ENCODE measurements around the gene SDK2. TPM values are rescaled to one million over a fixed set of nuclear protein-coding genes. Genes with fewer than 3 reads are reported as not detected.

The SDK2 gene
- total RNA-seq, 1 donor from 2014 or later: 11.2 TPM

- Histone ChIP-seq H3K36me3 (ENCODE audit: insufficient read depth, low read length) (peaks cover 2% of the 10 kb centered on the region), H3K27me3 (ENCODE audit: insufficient read depth, low read length) (no peaks in the 10 kb centered on the region), H3K79me2 (ENCODE audit: insufficient read depth, low read length) (peaks cover 63% of the 10 kb centered on the region), H3K9ac (ENCODE audit: low read length) (no peak overlapping the region), H3K27ac (ENCODE audit: low read depth, low read length) (no peak overlapping the region), H3K4me1 (ENCODE audit: insufficient read depth, low read length) (peaks cover 46% of the 10 kb centered on the region), H3K4me3 (ENCODE audit: insufficient read depth, low read depth, low read length) (no peak overlapping the region), H4K20me1 (ENCODE audit: insufficient read depth, low read length) (peaks cover 78% of the 10 kb centered on the region), H3K9me3 (ENCODE audit: insufficient read depth, low read depth, low read length) (no peaks in the 10 kb centered on the region), H2AFZ (ENCODE audit: low read depth, low read length) (no peak overlapping the region), H3K4me2 (ENCODE audit: low read length) (peak overlapping the region; percentile 66)
- H3K27ac Mint-ChIP-seq (ENCODE audit: unreplicated experiment): peak overlapping the region; percentile 42
- FAIRE-seq: no peak
- peaks cover 34% of the 10 kb centered on the region for H3K4me1 Mint-ChIP-seq (ENCODE audit: low read depth, unreplicated experiment)
- no peak overlapping the region for H3K4me3 Mint-ChIP-seq (ENCODE audit: unreplicated experiment)
- peak; percentile 60 for DNase-seq (ENCODE audit: low read depth)
- peaks cover 3% of the 10 kb centered on the region for H3K27me3 Mint-ChIP-seq (ENCODE audit: low read depth, unreplicated experiment)
- TF ChIP-seq, protein P1, sequence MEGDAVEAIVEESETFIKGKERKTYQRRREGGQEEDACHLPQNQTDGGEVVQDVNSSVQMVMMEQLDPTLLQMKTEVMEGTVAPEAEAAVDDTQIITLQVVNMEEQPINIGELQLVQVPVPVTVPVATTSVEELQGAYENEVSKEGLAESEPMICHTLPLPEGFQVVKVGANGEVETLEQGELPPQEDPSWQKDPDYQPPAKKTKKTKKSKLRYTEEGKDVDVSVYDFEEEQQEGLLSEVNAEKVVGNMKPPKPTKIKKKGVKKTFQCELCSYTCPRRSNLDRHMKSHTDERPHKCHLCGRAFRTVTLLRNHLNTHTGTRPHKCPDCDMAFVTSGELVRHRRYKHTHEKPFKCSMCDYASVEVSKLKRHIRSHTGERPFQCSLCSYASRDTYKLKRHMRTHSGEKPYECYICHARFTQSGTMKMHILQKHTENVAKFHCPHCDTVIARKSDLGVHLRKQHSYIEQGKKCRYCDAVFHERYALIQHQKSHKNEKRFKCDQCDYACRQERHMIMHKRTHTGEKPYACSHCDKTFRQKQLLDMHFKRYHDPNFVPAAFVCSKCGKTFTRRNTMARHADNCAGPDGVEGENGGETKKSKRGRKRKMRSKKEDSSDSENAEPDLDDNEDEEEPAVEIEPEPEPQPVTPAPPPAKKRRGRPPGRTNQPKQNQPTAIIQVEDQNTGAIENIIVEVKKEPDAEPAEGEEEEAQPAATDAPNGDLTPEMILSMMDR (IDR thresholded peaks at IDR 0.05; ENCODE audit: insufficient read depth, low read depth, low read length): no peak
- TF ChIP-seq EZH2 (IDR thresholded peaks at IDR 0.05; ENCODE audit: insufficient read depth, low read length): no peak
- H3K9me3 Mint-ChIP-seq (ENCODE audit: unreplicated experiment): no peaks in the 10 kb centered on the region
- peaks cover 6% of the 10 kb centered on the region for H3K36me3 Mint-ChIP-seq (ENCODE audit: low read depth, unreplicated experiment)
Observed at GRCh38 chr17:73286863-73287296, 357.4 kb downstream of the SDK2 start.

- Mint-ChIP-seq H3K36me3 (ENCODE audit: low read depth, unreplicated experiment) (peaks cover 6% of the 10 kb centered on the region), H3K4me1 (ENCODE audit: low read depth, unreplicated experiment) (peaks cover 27% of the 10 kb centered on the region), H3K9me3 (ENCODE audit: unreplicated experiment) (no peaks in the 10 kb centered on the region), H3K27me3 (ENCODE audit: low read depth, unreplicated experiment) (peaks cover 3% of the 10 kb centered on the region), H3K4me3 (ENCODE audit: unreplicated experiment) (peak overlapping the region; percentile 58), H3K27ac (ENCODE audit: unreplicated experiment) (peak overlapping the region; percentile 42)
- DNase-seq (ENCODE audit: low read depth) (no peak), FAIRE-seq (no peak)
- H3K27me3 ChIP-seq (ENCODE audit: insufficient read depth, low read length): no peaks in the 10 kb centered on the region
- H3K4me1 ChIP-seq (ENCODE audit: insufficient read depth, low read length): peaks cover 40% of the 10 kb centered on the region
- H3K4me3 ChIP-seq (ENCODE audit: insufficient read depth, low read depth, low read length): no peak overlapping the region
- no peak for TF ChIP-seq EZH2 (IDR thresholded peaks at IDR 0.05; ENCODE audit: insufficient read depth, low read length)
- TF ChIP-seq, protein P1 (IDR thresholded peaks at IDR 0.05; ENCODE audit: insufficient read depth, low read depth, low read length): no peak
- H2AFZ ChIP-seq (ENCODE audit: low read depth, low read length): no peak overlapping the region
- peaks cover 2% of the 10 kb centered on the region for H3K36me3 ChIP-seq (ENCODE audit: insufficient read depth, low read length)
- H3K9me3 ChIP-seq (ENCODE audit: insufficient read depth, low read depth, low read length): no peaks in the 10 kb centered on the region
- H3K27ac ChIP-seq (ENCODE audit: low read depth, low read length): no peak overlapping the region
- peak overlapping the region; percentile 66 for H3K4me2 ChIP-seq (ENCODE audit: low read length)
- peaks cover 77% of the 10 kb centered on the region for H4K20me1 ChIP-seq (ENCODE audit: insufficient read depth, low read length)
- peaks cover 58% of the 10 kb centered on the region for H3K79me2 ChIP-seq (ENCODE audit: insufficient read depth, low read length)
- H3K9ac ChIP-seq (ENCODE audit: low read length): no peak overlapping the region
Observed at GRCh38 chr17:73285916-73286862, 358.1 kb downstream of the SDK2 start.

GRCh38 chr17:73285603-73285908, 358.7 kb downstream of the SDK2 start:
- peaks cover 2% of the 10 kb centered on the region for H3K36me3 ChIP-seq (ENCODE audit: insufficient read depth, low read length)
- no peak overlapping the region for H3K9ac ChIP-seq (ENCODE audit: low read length)

More at GRCh38 chr17:73285603-73285908, 358.7 kb downstream of the SDK2 start:
- FAIRE-seq (no peak), DNase-seq (ENCODE audit: low read depth) (no peak)
- no peak overlapping the region for H3K27ac Mint-ChIP-seq (ENCODE audit: unreplicated experiment)
- H3K4me2 ChIP-seq (ENCODE audit: low read length): no peak overlapping the region
- no peak overlapping the region for H2AFZ ChIP-seq (ENCODE audit: low read depth, low read length)
- H3K4me1 ChIP-seq (ENCODE audit: insufficient read depth, low read length): peaks cover 33% of the 10 kb centered on the region
- H3K27ac ChIP-seq (ENCODE audit: low read depth, low read length): no peak overlapping the region
- H3K36me3 Mint-ChIP-seq (ENCODE audit: low read depth, unreplicated experiment): peaks cover 6% of the 10 kb centered on the region
- no peaks in the 10 kb centered on the region for H3K9me3 Mint-ChIP-seq (ENCODE audit: unreplicated experiment)
- no peak overlapping the region for H3K4me3 Mint-ChIP-seq (ENCODE audit: unreplicated experiment)
- no peaks in the 10 kb centered on the region for H3K27me3 ChIP-seq (ENCODE audit: insufficient read depth, low read length)
- H3K9me3 ChIP-seq (ENCODE audit: insufficient read depth, low read depth, low read length): no peaks in the 10 kb centered on the region
- H3K4me1 Mint-ChIP-seq (ENCODE audit: low read depth, unreplicated experiment): peaks cover 24% of the 10 kb centered on the region
- peaks cover 3% of the 10 kb centered on the region for H3K27me3 Mint-ChIP-seq (ENCODE audit: low read depth, unreplicated experiment)
- TF ChIP-seq, protein P1 (IDR thresholded peaks at IDR 0.05; ENCODE audit: insufficient read depth, low read depth, low read length): no peak
- no peak for TF ChIP-seq EZH2 (IDR thresholded peaks at IDR 0.05; ENCODE audit: insufficient read depth, low read length)
- H4K20me1 ChIP-seq (ENCODE audit: insufficient read depth, low read length): peaks cover 70% of the 10 kb centered on the region
- no peak overlapping the region for H3K4me3 ChIP-seq (ENCODE audit: insufficient read depth, low read depth, low read length)
- peaks cover 52% of the 10 kb centered on the region for H3K79me2 ChIP-seq (ENCODE audit: insufficient read depth, low read length)
